ENCODE data around the gene SLC39A2.
A peak's percentile ranks its signal among the peaks of the same experiment; 100 is the strongest.

The SLC39A2 gene

GRCh38 chr14:21033133-21033698 is 34.1 kb downstream of the SLC39A2 start:
- no peak for DNase-seq (ENCODE audit: low read depth)
- no peak overlapping the region for H3K4me3 ChIP-seq (ENCODE audit: low read depth, low read length)
- no peak for TF ChIP-seq CTCF (conservative IDR thresholded peaks at IDR 0.05; ENCODE audit: low read depth, low read length)

- no peak within 1 kb of the TSS for H3K4me3 ChIP-seq (ENCODE audit: low read depth, low read length)
- no peak for TF ChIP-seq CTCF (conservative IDR thresholded peaks at IDR 0.05; ENCODE audit: low read depth, low read length)
- no peak for DNase-seq (ENCODE audit: low read depth)
These were observed 35.6 kb downstream of the SLC39A2 start, which contains the start of gene RNASE13 for GRCh38 chr14:21034707-21035106. TSS of gene RNASE13 (minus strand) at chr14:21034807. CDS start at chr14:21034288, 519 bp downstream.

- no peak for DNase-seq (ENCODE audit: low read depth)
- no peak for TF ChIP-seq CTCF (conservative IDR thresholded peaks at IDR 0.05; ENCODE audit: low read depth, low read length)
- no peak overlapping the region for H3K4me3 ChIP-seq (ENCODE audit: low read depth, low read length)
These were observed 37.7 kb downstream of the SLC39A2 start for GRCh38 chr14:21036751-21037150.

GRCh38 chr14:21037156-21037555 is 38.1 kb downstream of the SLC39A2 start:
- TF ChIP-seq CTCF (conservative IDR thresholded peaks at IDR 0.05; ENCODE audit: low read depth, low read length): no peak
- no peak overlapping the region for H3K4me3 ChIP-seq (ENCODE audit: low read depth, low read length)
- no peak for DNase-seq (ENCODE audit: low read depth)

GRCh38 chr14:21038441-21039422 is 39.6 kb downstream of the SLC39A2 start:
- no peak for TF ChIP-seq CTCF (conservative IDR thresholded peaks at IDR 0.05; ENCODE audit: low read depth, low read length)
- DNase-seq (ENCODE audit: low read depth): peak; percentile 68
- H3K4me3 ChIP-seq (ENCODE audit: low read depth, low read length): no peak overlapping the region

GRCh38 chr14:21039585-21040369 is 40.7 kb downstream of the SLC39A2 start:
- peak; percentile 88 for DNase-seq (ENCODE audit: low read depth)
- peak; percentile 86 for TF ChIP-seq CTCF (conservative IDR thresholded peaks at IDR 0.05; ENCODE audit: low read depth, low read length)
- no peak overlapping the region for H3K4me3 ChIP-seq (ENCODE audit: low read depth, low read length)

All from choroid plexus epithelial cell (primary cell).